ENCODE data around the gene ZNF735.
"Not testable (repeated sequence)": the region's sequence is repeated elsewhere in the genome, so short reads cannot be mapped to it uniquely, and the experiment has no call there.

Gene ZNF735

GRCh38 chr7:64206903-64207302 is at the start of gene ZNF735:
Gene ZNF735 (plus strand): TSS chr7:64207203. CDS start chr7:64207203, 0 bp downstream.
- DNase-seq = no peak

DNA sequence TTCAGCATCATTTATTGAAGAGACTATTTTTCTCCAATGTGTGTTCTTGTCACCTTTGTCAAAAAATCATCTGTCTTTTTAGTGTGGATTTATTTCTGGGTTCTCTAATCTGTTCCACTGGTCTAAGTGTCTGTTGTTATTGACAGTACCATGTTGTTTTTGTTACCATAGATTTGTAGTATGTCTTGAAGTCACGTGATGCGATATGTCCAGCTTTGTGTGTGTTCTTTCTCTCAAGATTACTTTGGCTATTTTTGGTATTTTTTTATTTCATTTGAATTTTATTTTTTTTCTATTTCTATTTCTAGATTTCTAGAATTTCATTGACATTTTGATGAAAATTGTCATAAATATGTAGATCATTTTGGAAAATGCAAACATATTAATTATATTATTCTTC is 36.0 kb upstream of the ZNF735 start:
- DNase-seq = not testable (repeated sequence)

DNA sequence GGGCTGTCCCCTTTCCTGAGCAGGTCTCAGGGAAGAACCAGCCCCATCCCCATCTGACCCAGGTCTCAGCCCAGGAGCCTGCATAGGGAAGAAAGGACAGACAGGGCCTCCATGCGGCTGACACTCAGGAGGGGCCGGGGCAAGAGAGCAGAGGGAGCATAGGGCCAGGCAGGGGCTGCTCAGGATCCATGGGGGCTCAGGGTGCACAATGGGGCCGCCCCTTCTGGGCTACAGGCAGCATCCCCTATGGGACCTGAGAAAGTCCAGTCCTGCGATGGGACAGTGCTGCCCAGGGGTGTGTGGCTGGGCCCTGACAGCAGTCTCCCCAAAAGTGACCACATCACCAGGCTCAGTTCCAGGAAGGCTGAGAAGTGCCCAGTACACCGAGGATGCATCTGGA is 32.7 kb upstream of the ZNF735 start:
- DNase-seq = no peak

GRCh38 chr7:64174941-64175340 is 32.1 kb upstream of the ZNF735 start:
- DNase-seq = no peak

- DNase-seq = peak; percentile 4
Measured at GRCh38 chr7:64180989-64181388, 26.0 kb upstream of the ZNF735 start.

GRCh38 chr7:64181586-64181985 is 25.4 kb upstream of the ZNF735 start:
- no peak for DNase-seq

DNA sequence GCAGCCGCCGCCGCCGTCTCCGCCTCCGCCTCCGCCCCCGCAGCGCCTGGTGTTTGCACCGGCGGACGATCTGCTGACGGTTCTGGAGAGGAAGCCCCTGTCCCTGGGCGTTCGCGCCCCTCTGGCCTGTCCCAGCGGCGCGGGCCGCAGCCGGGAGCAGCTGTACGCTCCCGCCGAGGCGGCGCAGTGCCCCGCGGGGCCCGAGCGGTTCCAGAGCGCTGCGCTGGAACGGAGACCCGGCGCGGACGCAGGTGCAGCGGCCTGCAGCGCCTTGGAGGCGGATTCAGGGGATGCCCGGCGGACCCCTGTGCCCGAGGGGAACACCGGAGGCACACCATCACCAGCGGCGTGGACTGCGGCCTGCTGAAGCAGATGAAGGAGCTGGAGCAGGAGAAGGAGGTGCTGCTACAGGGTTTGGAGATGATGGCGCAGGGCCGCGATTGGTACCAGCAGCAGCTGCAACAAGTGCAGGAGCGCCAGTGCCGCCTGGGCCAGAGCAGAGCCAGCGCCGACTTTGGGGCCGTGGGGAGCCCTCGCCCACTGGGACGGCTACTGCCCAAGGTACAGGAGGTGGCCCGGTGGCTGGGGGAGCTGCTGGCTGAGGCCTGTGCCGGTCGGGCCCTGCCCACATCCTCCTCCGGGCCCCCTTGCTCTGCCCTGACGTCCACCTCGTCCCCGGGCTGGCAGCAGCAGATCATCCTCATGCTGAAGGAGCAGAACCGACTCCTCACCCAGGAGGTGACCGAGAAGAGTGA is 24.8 kb upstream of the ZNF735 start:
- DNase-seq = no peak

- DNase-seq = peak; percentile 1
Measured at GRCh38 chr7:64183126-64183742, 23.8 kb upstream of the ZNF735 start.

- no peak for DNase-seq
Measured at GRCh38 chr7:64183827-64184372, 23.1 kb upstream of the ZNF735 start.

GRCh38 chr7:64184376-64184775 is 22.6 kb upstream of the ZNF735 start:
- DNase-seq = no peak

DNA sequence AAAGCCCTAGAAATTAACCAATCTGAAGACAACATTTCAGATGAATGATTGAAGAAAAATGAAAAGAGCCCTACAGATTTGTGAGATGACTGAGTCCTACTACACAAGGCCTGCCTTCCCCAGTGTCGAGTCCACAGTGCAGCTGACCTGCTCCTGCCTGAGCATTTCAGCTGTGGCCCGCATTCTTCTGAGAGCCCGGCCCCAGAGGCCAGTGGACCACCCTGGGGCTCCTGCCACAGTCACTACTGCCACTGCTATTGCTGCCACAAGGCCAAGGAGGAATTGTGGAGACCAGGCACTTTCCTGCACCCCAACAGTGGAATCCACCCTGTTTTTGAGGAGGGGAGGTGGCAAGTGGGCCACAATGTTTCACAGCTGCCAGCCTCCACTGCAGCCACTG is 19.6 kb upstream of the ZNF735 start:
- no peak for DNase-seq

DNA sequence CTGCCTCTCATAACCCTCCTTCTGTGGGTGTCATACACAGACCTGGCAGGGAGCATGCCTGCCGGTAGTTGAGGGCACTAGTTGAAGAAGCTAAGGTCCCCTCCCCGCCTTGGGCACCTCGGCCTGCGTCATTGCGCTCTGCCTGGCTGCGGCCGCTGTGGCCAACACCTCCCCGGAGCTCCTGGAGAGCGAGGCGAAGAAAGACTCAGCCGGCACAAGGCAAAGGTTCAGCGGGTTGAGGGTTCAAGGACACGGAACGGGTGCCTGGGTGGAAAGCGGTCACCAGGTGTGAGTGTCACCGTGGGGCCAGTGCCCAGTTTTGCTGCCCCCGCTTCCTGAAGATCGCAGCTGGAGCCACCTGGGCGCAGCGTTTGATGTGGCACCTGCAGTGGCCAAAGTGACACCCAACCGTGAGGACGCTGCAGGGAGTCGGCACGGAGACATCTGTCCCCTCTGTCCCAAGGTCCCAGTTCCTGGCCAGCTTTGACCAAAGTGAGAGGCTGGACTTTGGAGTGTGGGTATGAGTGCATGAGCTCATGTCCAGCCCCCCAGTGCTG is 14.8 kb upstream of the ZNF735 start:
- DNase-seq = no peak

- no peak for DNase-seq
Measured at GRCh38 chr7:64192775-64193174, 14.2 kb upstream of the ZNF735 start.

GRCh38 chr7:64219710-64220298 is 12.8 kb downstream of the ZNF735 start:
- DNase-seq = not testable (repeated sequence)

GRCh38 chr7:64223366-64223765 is 16.4 kb downstream of the ZNF735 start:
- DNase-seq = no peak

- not testable (repeated sequence) for DNase-seq
Measured at GRCh38 chr7:64228174-64228573, 21.2 kb downstream of the ZNF735 start, which contains the start of gene ZNF679. Gene ZNF679 (plus strand): TSS chr7:64228474. CDS start chr7:64249118, 20,644 bp downstream.

DNA sequence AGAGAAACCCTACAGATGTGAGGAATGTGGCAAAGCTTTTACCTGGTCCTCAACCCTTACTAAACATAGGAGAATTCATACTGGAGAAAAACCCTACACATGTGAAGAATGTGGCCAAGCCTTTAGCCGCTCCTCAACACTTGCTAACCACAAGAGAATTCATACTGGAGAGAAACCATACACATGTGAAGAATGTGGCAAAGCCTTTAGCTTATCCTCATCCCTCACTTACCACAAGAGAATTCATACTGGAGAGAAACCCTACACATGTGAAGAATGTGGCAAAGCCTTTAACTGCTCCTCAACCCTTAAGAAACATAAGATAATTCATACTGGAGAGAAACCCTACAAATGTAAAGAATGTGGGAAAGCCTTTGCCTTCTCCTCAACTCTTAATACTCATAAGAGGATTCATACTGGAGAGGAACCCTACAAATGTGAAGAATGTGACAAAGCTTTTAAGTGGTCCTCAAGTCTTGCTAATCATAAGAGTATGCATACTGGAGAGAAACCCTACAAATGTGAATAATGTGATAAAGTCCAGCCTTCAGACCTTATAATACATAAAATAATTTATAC is 59.4 kb downstream of the ZNF735 start:
- no peak for DNase-seq

Measured in activated CD4-positive, alpha-beta T cell treated with anti-CD3 and anti-CD28 coated beads, Interleukin-2, amount 50 U/mL, for 16 hours (primary cell).